ENCODE data around the gene ATP6V0E2. TPM values are rescaled to one million over a fixed set of nuclear protein-coding genes. Genes with fewer than 3 reads are reported as not detected.

The ATP6V0E2 gene
- total and polyA plus RNA-seq, 4 donors: 8.6 to 34.8 (median 24.5) TPM

- no peak overlapping the region for H3K27ac ChIP-seq (ENCODE audit: low read depth in 1 of 2, low read length in 1 of 2)
- TF ChIP-seq, protein P1, sequence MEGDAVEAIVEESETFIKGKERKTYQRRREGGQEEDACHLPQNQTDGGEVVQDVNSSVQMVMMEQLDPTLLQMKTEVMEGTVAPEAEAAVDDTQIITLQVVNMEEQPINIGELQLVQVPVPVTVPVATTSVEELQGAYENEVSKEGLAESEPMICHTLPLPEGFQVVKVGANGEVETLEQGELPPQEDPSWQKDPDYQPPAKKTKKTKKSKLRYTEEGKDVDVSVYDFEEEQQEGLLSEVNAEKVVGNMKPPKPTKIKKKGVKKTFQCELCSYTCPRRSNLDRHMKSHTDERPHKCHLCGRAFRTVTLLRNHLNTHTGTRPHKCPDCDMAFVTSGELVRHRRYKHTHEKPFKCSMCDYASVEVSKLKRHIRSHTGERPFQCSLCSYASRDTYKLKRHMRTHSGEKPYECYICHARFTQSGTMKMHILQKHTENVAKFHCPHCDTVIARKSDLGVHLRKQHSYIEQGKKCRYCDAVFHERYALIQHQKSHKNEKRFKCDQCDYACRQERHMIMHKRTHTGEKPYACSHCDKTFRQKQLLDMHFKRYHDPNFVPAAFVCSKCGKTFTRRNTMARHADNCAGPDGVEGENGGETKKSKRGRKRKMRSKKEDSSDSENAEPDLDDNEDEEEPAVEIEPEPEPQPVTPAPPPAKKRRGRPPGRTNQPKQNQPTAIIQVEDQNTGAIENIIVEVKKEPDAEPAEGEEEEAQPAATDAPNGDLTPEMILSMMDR (IDR thresholded peaks at IDR 0.05; ENCODE audit: control extremely low read depth, extremely low read depth): no peak
- H3K4me3 ChIP-seq: no peak overlapping the region
- H3K4me1 ChIP-seq (ENCODE audit: control insufficient read depth in 5 of 5, insufficient read depth in 5 of 5, low read length in 5 of 5): peaks cover 0 to 19% (median 6%) of the 10 kb centered on the region in 5 donors
- ATAC-seq (ENCODE audit: insufficient read depth, low FRiP score) (no peak), DNase-seq (peak in 2 of 3 donors; percentile 40 to 45)
- H3K9ac ChIP-seq (ENCODE audit: insufficient read depth in 1 of 2, low read length in 2 of 2): no peak overlapping the region
- 75 to 83% methylated on average over 16 of the region's 16 CpGs for WGBS, 2 donors
- no peaks in the 10 kb centered on the region for H3K27me3 ChIP-seq (ENCODE audit: control insufficient read depth in 3 of 3, insufficient read depth in 3 of 3, low read length in 2 of 3)
- H3K36me3 ChIP-seq (ENCODE audit: control insufficient read depth in 4 of 4, insufficient read depth in 4 of 4, low read length in 4 of 4): peaks cover 0 to 14% (median 8%) of the 10 kb centered on the region in 4 donors
- H3K9me3 ChIP-seq (ENCODE audit: control insufficient read depth in 4 of 4, insufficient read depth in 3 of 4, low read length in 3 of 4): no peaks in the 10 kb centered on the region
These were observed 18.1 kb upstream of the ATP6V0E2 start for GRCh38 chr7:149855361-149856305.

- no peak for ATAC-seq (ENCODE audit: insufficient read depth, low FRiP score)
- H3K9ac ChIP-seq (ENCODE audit: insufficient read depth in 1 of 2, low read length in 2 of 2): no peak overlapping the region
- H3K36me3 ChIP-seq (ENCODE audit: control insufficient read depth in 4 of 4, insufficient read depth in 4 of 4, low read length in 4 of 4): peaks cover 0 to 21% (median 9%) of the 10 kb centered on the region in 4 donors
- H3K27me3 ChIP-seq (ENCODE audit: control insufficient read depth in 3 of 3, insufficient read depth in 3 of 3, low read length in 2 of 3): no peaks in the 10 kb centered on the region
- no peak overlapping the region for H3K27ac ChIP-seq (ENCODE audit: low read depth in 1 of 2, low read length in 1 of 2)
- 88 to 90% methylated on average over 8 of the region's 8 CpGs for WGBS, 2 donors
- H3K4me3 ChIP-seq: no peak overlapping the region
- TF ChIP-seq, protein P1 (IDR thresholded peaks at IDR 0.05; ENCODE audit: control extremely low read depth, extremely low read depth): no peak
- no peaks in the 10 kb centered on the region for H3K9me3 ChIP-seq (ENCODE audit: control insufficient read depth in 4 of 4, insufficient read depth in 3 of 4, low read length in 3 of 4)
- DNase-seq: no peak
- peaks cover 0 to 19% (median 6%) of the 10 kb centered on the region in 5 donors for H3K4me1 ChIP-seq (ENCODE audit: control insufficient read depth in 5 of 5, insufficient read depth in 5 of 5, low read length in 5 of 5)
These were observed 17.2 kb upstream of the ATP6V0E2 start for GRCh38 chr7:149856583-149856982.

GRCh38 chr7:149859369-149859768 lies 14.4 kb upstream of the ATP6V0E2 start:
- H3K36me3 ChIP-seq (ENCODE audit: control insufficient read depth in 4 of 4, insufficient read depth in 4 of 4, low read length in 4 of 4): peaks cover 4 to 33% (median 12%) of the 10 kb centered on the region in 4 donors
- no peak overlapping the region for H3K9ac ChIP-seq (ENCODE audit: insufficient read depth in 1 of 2, low read length in 2 of 2)
- H3K27me3 ChIP-seq (ENCODE audit: control insufficient read depth in 3 of 3, insufficient read depth in 3 of 3, low read length in 2 of 3): no peaks in the 10 kb centered on the region
- peaks cover 0 to 16% (median 4%) of the 10 kb centered on the region in 5 donors for H3K4me1 ChIP-seq (ENCODE audit: control insufficient read depth in 5 of 5, insufficient read depth in 5 of 5, low read length in 5 of 5)
- H3K4me3 ChIP-seq: no peak overlapping the region
- TF ChIP-seq, protein P1 (IDR thresholded peaks at IDR 0.05; ENCODE audit: control extremely low read depth, extremely low read depth): no peak
- H3K27ac ChIP-seq (ENCODE audit: low read depth in 1 of 2, low read length in 1 of 2): no peak overlapping the region
- DNase-seq (no peak), ATAC-seq (ENCODE audit: insufficient read depth, low FRiP score) (no peak)
- H3K9me3 ChIP-seq (ENCODE audit: control insufficient read depth in 4 of 4, insufficient read depth in 3 of 4, low read length in 3 of 4): no peaks in the 10 kb centered on the region
- 77% methylated on average over 6 of the region's 6 CpGs for WGBS, 2 donors

Data from lung (tissue), 12 donors.